ENCODE data around the gene ITGA1.

The ITGA1 gene

GRCh38 chr5:52996979-52997378 is 209.3 kb downstream of the ITGA1 start:
- no peak for TF ChIP-seq EZH2phosphoT487 (IDR thresholded peaks at IDR 0.05; ENCODE audit: borderline replicate concordance)
- no peak for TF ChIP-seq CTCF (conservative IDR thresholded peaks at IDR 0.05; ENCODE audit: low read length)
- H3K9me2 ChIP-seq (replicated peaks; ENCODE audit: low read depth, low read length): no peaks in the 10 kb centered on the region
- no peak overlapping the region for H3K4me3 ChIP-seq (ENCODE audit: low read length, poor library complexity, severe bottlenecking)
- H2AFZ ChIP-seq (ENCODE audit: low read length): no peak overlapping the region
- no peaks in the 10 kb centered on the region for H4K20me1 ChIP-seq (ENCODE audit: insufficient read depth, low read length, poor library complexity, severe bottlenecking)
- H3K4me2 ChIP-seq (ENCODE audit: low read depth, low read length, poor library complexity, severe bottlenecking): no peak overlapping the region
- no peaks in the 10 kb centered on the region for H3K27me3 ChIP-seq (ENCODE audit: insufficient read depth, low read length, poor library complexity, severe bottlenecking)
- no peak overlapping the region for H3K9ac ChIP-seq (ENCODE audit: low read depth, low read length, poor library complexity, severe bottlenecking)
- H3K36me3 ChIP-seq (ENCODE audit: insufficient read depth, low read length): no peaks in the 10 kb centered on the region
- H3K79me2 ChIP-seq (ENCODE audit: insufficient read depth, low read length): no peaks in the 10 kb centered on the region
- no peaks in the 10 kb centered on the region for H3K9me3 ChIP-seq (ENCODE audit: insufficient read depth, low read depth, low read length)
- H3F3A ChIP-seq (ENCODE audit: low read depth): no peaks in the 10 kb centered on the region
- H3K4me1 ChIP-seq (ENCODE audit: insufficient read depth, low read length, poor library complexity, severe bottlenecking): peaks cover 5% of the 10 kb centered on the region

- no peak overlapping the region for H3K9ac ChIP-seq (ENCODE audit: low read depth, low read length, poor library complexity, severe bottlenecking)
- no peaks in the 10 kb centered on the region for H3K79me2 ChIP-seq (ENCODE audit: insufficient read depth, low read length)
- no peaks in the 10 kb centered on the region for H4K20me1 ChIP-seq (ENCODE audit: insufficient read depth, low read length, poor library complexity, severe bottlenecking)
- H2AFZ ChIP-seq (ENCODE audit: low read length): no peak overlapping the region
- H3K4me3 ChIP-seq (ENCODE audit: low read length, poor library complexity, severe bottlenecking): no peak overlapping the region
- peaks cover 5% of the 10 kb centered on the region for H3K4me1 ChIP-seq (ENCODE audit: insufficient read depth, low read length, poor library complexity, severe bottlenecking)
- H3K9me3 ChIP-seq (ENCODE audit: insufficient read depth, low read depth, low read length): no peaks in the 10 kb centered on the region
- no peaks in the 10 kb centered on the region for H3K27me3 ChIP-seq (ENCODE audit: insufficient read depth, low read length, poor library complexity, severe bottlenecking)
- H3K9me2 ChIP-seq (replicated peaks; ENCODE audit: low read depth, low read length): no peaks in the 10 kb centered on the region
- TF ChIP-seq CTCF (conservative IDR thresholded peaks at IDR 0.05; ENCODE audit: low read length): no peak
- no peak for TF ChIP-seq EZH2phosphoT487 (IDR thresholded peaks at IDR 0.05; ENCODE audit: borderline replicate concordance)
- H3K36me3 ChIP-seq (ENCODE audit: insufficient read depth, low read length): no peaks in the 10 kb centered on the region
- H3F3A ChIP-seq (ENCODE audit: low read depth): no peaks in the 10 kb centered on the region
- no peak overlapping the region for H3K4me2 ChIP-seq (ENCODE audit: low read depth, low read length, poor library complexity, severe bottlenecking)
Observed at GRCh38 chr5:52997424-52997823, 209.7 kb downstream of the ITGA1 start.

- Histone ChIP-seq H2AFZ (ENCODE audit: low read length) (no peak overlapping the region), H3K36me3 (ENCODE audit: insufficient read depth, low read length) (no peaks in the 10 kb centered on the region), H3K4me2 (ENCODE audit: low read depth, low read length, poor library complexity, severe bottlenecking) (no peak overlapping the region), H4K20me1 (ENCODE audit: insufficient read depth, low read length, poor library complexity, severe bottlenecking) (no peaks in the 10 kb centered on the region), H3K9me3 (ENCODE audit: insufficient read depth, low read depth, low read length) (no peaks in the 10 kb centered on the region), H3F3A (ENCODE audit: low read depth) (no peaks in the 10 kb centered on the region), H3K4me1 (ENCODE audit: insufficient read depth, low read length, poor library complexity, severe bottlenecking) (peaks cover 5% of the 10 kb centered on the region), H3K79me2 (ENCODE audit: insufficient read depth, low read length) (no peaks in the 10 kb centered on the region), H3K9ac (ENCODE audit: low read depth, low read length, poor library complexity, severe bottlenecking) (no peak overlapping the region), H3K9me2 (replicated peaks; ENCODE audit: low read depth, low read length) (no peaks in the 10 kb centered on the region), H3K4me3 (ENCODE audit: low read length, poor library complexity, severe bottlenecking) (no peak overlapping the region), H3K27me3 (ENCODE audit: insufficient read depth, low read length, poor library complexity, severe bottlenecking) (no peaks in the 10 kb centered on the region)
- no peak for TF ChIP-seq EZH2phosphoT487 (IDR thresholded peaks at IDR 0.05; ENCODE audit: borderline replicate concordance)
- TF ChIP-seq CTCF (conservative IDR thresholded peaks at IDR 0.05; ENCODE audit: low read length): no peak
Observed at GRCh38 chr5:52998552-52999313, 211.0 kb downstream of the ITGA1 start.

Measured in Loucy (cell line).